Stimulated activated CD4-positive, alpha-beta T cell treated with anti-CD3 and anti-CD28 coated beads, Interleukin-4, amount 100 ng/mL, for 48 hours (primary cell): ENCODE data around the gene OSBPL5.
A peak's percentile ranks its signal among the peaks of the same experiment; 100 is the strongest.

Experiments
- DNase-seq, 2 donors: peaks; one replicate each; pipeline ENCODE4 v3.0.0-alpha.2; 2020; ENCODE audit warnings: low read depth in 2 of 2

Gene OSBPL5

GRCh38 chr11:3164138-3164551 is 965 bp downstream of the OSBPL5 start:
- no peak for DNase-seq

DNA sequence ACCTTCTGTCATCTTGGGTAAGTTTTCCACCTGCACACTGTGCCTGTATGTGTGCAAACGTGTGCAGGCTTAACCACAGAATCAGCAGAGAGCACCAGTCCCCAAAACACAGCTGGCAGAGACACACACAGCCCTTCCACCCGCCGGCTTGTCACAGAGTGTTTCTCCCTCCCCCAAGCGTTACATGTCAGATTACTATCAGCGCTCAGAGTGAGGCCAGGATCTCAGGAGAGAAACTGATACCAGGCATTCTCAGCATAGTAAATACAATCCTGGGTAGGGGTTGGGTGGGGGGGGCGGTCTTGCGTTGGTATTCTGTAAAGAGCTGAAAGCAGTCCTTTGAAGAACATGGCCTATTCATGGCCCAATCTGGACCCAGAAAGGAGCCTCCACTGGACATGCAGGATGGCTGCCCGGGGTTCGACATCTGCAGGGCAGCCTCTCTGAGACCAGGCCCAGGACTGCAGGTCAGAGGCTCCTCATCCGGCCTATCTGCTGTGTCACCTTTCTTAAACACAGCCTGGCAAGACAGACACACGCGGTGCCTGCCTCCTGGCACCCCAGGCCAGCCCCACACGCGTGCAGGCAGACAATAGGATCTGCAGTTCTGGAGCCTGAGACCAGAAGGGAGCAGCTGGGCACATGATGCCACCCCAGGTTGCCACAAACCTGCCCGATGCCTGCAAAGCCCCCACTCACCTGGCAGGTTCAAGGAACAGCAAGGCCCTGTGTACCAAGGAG is 1.7 kb downstream of the OSBPL5 start:
- no peak for DNase-seq

GRCh38 chr11:3162410-3163240 is 2.5 kb downstream of the OSBPL5 start:
- DNase-seq, result no peak

DNA sequence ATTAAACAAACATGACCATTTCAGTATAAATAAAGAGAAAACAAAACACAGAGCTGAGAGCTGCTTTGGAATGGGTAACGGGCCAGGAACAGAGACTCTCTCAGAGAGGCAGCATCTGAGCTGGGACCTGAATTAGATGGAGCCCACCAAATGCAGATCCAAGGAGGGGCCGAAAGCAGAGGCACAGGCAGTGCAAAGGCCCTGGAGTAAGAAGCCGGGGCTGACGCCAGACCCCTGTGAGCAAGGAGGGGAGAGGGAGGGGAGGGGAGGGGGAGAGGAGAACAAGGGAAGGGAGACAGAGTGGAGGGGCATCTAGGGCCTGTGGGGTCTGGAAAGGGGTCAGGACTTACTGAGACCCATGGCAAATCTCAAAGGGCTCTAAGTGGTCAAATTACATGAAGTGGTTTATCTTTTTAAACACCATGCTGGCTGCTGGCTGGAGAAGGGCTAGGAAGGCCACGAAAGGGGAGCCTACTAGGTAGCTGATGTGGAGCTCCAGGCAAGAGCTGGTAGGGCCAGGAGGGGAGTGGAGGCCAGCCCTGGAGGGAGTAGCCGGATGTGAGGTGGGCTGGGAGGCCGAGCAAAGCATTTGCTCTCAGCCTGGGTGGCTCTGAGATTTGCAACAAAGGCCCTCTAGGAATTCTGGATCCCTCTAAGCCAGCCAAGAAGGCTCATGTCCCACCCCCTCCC is 3.2 kb downstream of the OSBPL5 start:
- DNase-seq, result no peak

- DNase-seq, result no peak
These were observed 3.8 kb downstream of the OSBPL5 start for GRCh38 chr11:3161309-3161708.

DNA sequence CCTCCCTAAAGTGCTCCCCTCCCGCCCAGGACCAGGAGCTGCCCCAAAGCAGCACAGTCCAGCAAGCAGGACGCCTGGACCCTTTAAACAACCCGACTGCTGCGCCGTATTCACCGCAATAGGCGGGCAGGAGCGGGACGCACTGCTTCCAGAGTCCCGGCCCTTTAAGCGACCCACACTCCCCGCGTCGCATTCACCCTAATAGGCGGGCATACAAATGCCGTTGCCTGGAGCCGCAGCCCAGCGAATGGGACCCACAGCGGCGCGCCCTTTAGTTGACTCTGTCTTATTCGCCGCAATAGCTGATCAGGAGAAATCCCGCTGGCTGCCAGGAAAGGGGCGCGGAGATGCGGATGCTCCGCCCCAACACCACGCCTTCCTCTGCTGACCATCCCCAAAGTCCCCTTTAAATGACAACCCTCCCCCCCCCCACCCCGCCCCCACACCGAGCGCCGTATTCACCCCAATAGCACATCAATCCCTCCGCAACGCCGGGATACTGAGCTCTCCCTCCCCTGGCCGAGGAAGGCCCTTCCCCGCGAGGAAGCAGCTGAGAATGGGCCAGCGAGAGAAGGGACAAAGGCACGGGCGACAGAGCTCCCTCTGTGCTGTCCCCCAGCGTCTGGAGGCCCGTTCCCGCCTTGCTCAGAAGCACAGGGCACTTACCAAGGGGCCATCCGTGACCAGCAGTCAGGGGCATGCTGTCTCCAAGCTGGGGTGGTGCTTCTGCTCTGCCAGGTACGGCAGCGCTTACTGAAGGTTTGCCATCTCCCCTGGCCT is 4.7 kb downstream of the OSBPL5 start:
- peak in 1 of 2 donors; percentile 19 for DNase-seq

GRCh38 chr11:3159296-3160190 is 5.6 kb downstream of the OSBPL5 start:
- no peak for DNase-seq

DNA sequence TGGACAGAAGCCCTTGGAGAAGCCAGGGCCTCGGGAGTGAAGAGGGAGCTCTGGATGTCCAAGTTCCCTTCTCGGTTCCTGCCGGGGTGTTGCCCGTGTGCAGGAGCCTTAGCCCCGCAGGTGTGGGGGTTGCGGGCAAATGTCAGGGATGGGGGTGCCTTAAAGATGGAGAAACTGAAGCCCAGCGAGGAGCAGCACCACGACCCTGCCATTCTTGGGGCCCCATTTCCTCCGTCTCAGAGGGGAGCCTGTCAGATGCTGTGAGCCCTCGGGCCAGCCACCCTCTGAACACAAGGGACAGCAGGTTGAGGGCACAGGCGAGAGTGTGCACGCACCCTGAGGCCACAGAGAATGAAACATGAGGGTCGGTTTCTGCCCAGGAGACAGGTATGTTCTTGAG is 6.3 kb downstream of the OSBPL5 start:
- DNase-seq, result no peak

DNA sequence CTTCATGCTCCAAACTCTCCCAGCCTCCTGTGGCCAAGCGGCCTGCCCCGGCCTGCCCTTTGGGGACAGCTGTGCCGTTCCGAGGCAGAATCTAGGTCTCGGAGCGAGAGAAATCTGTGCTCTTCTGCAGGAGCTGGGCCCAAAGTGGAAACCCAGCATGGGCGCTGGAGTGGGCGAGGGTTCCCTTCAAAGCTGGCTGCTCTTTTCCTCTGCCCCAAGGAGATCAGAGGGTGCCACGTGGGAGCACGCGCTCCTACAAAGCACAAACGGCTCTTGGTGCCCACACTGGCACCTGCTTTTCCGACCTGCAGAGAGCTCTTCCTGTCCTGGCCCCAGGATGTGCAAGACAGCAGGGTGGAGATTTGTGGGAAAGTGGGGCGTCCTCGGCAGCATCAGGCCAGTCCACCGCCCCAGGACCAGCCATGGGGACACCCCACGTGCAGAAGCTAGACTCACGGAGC is 6.9 kb downstream of the OSBPL5 start:
- no peak for DNase-seq

DNA sequence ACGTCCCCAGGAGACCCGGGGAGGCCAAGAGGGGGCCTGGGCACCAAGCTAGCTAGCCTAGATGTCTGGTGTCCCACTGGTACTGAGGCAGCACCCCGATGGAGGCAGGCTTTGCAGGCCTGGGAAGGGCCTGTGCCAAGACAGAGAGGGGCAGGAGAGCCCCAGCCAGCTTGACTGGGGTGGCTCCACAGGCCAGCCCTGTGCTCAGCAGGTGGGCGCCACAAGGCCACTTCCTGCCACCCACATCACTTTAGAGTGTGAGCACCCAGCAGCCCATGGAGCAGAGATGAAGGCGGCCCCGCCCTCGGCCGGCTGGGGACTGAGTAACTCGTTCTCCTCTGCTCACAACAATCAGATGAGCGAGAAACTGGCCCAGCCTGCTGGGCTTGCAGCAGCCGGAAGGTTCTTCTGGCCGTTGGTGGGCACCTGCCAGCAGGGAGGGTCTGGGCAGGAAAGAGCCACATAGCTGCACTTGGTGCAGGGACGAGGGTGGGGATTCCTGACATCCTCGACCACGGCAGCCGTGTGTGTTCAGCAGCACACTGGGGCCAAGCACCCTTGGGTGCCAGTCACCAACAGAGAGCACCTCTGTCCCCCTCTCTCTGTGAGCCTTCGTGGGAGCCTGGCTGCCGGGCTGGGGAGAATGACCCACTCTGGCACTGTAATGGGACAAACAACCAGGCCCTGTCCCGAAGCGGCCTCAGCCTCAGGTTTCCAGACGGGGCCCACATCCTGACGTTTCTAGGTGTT is 7.6 kb downstream of the OSBPL5 start:
- no peak for DNase-seq

DNA sequence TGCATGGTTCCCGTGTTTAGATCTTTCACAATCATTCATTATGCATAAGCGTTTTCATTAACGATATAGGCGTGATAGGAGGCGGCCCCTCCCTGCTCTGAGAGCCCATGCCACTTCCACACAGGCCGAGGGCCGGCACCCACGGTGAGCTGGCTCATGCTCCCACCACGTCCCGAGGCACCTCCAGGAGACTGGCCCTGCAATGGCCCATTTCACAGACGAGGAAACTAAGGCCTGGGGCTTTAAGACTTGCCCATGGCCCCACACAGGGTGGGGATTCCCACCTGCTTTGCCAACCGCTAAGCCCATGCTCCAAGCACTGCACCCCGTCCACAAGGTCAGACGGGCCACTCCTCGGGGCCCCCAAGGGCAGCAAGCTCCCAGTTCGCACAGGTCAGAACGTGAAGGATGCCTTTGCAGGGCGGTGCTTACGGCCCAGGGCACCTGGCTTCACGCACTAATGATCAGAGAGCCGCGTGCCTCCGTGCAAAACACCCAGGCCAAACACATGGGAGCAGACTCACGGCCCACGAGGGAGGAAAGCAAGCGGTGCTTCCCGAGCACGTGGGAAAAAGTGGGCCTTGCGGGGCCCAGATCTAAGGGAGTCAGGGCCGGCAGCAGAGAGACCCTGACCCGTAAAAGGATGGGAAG is 8.3 kb downstream of the OSBPL5 start:
- no peak for DNase-seq

- DNase-seq, result no peak
These were observed 8.8 kb downstream of the OSBPL5 start for GRCh38 chr11:3156282-3156660.

DNA sequence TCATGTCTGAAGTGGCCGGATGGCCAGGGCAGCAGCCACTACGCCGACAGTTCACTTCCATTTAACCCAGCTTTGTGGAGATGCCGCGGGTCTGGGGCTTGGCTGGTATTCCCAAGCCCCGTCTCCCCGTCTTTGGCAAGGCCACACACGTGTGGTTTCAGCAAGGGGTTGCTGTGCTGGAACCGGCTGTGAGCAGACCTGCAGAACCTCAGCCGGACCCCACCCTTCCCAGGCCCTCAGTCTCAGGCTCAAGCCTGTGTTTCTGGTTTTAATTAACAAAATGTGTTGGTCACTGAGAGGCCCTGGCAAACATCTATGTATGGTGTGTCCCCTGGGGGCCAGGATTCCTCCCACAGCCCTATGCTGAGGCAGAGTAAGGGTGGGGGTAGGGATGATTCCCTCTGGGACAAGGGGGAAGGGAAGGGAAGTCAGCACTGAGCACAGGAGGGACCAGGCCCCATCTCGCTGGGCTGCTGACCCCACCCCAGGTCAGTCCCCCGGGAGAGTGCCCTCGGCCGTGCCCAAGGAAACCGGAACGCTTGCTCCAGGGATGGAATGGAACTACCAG is 9.3 kb downstream of the OSBPL5 start:
- no peak for DNase-seq

- DNase-seq, result no peak
These were observed 9.9 kb downstream of the OSBPL5 start for GRCh38 chr11:3155216-3155615.

GRCh38 chr11:3154001-3154599 is 11.0 kb downstream of the OSBPL5 start:
- no peak for DNase-seq

GRCh38 chr11:3153291-3153861 is 11.7 kb downstream of the OSBPL5 start:
- DNase-seq, result no peak

GRCh38 chr11:3152471-3153110 is 12.5 kb downstream of the OSBPL5 start:
- DNase-seq, result no peak

GRCh38 chr11:3150726-3151125 is 14.4 kb downstream of the OSBPL5 start:
- DNase-seq, result no peak
